Measurements from ENCODE around the gene LSM12.

GRCh38 chr17:44037471-44037870 lies 29.0 kb downstream of the LSM12 start:
- TF ChIP-seq, protein P1, sequence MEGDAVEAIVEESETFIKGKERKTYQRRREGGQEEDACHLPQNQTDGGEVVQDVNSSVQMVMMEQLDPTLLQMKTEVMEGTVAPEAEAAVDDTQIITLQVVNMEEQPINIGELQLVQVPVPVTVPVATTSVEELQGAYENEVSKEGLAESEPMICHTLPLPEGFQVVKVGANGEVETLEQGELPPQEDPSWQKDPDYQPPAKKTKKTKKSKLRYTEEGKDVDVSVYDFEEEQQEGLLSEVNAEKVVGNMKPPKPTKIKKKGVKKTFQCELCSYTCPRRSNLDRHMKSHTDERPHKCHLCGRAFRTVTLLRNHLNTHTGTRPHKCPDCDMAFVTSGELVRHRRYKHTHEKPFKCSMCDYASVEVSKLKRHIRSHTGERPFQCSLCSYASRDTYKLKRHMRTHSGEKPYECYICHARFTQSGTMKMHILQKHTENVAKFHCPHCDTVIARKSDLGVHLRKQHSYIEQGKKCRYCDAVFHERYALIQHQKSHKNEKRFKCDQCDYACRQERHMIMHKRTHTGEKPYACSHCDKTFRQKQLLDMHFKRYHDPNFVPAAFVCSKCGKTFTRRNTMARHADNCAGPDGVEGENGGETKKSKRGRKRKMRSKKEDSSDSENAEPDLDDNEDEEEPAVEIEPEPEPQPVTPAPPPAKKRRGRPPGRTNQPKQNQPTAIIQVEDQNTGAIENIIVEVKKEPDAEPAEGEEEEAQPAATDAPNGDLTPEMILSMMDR (IDR thresholded peaks at IDR 0.05; ENCODE audit: insufficient read depth, low read length, poor library complexity, severe bottlenecking): no peak
- no peak for TF ChIP-seq EZH2phosphoT487 (conservative IDR thresholded peaks at IDR 0.05; ENCODE audit: low read length)

Data from SU-DHL-6 (cell line).